ENCODE measurements around the gene SCN1B.

DNA sequence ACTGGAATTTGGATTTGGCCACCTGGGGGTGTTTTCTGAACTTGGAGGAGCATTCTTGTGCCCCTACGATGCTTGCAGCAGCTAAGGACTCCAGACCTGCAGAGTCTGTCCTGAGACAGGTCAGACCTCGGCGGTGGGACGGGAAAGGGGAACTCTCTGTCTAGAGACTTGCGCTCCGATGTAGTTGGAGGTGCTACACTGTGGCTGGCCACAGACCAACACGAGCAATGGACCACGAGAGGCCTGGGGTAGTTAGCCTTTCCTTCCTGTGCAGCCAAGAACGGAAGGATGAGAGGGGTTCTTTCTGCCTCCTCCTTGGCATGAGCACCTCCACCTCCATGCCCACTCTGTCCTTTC lies 36.0 kb upstream of the SCN1B start:
- no peak for TF ChIP-seq MED1 (CRISPR knock-in tag; IDR thresholded peaks at IDR 0.05)
- TF ChIP-seq, protein P1, sequence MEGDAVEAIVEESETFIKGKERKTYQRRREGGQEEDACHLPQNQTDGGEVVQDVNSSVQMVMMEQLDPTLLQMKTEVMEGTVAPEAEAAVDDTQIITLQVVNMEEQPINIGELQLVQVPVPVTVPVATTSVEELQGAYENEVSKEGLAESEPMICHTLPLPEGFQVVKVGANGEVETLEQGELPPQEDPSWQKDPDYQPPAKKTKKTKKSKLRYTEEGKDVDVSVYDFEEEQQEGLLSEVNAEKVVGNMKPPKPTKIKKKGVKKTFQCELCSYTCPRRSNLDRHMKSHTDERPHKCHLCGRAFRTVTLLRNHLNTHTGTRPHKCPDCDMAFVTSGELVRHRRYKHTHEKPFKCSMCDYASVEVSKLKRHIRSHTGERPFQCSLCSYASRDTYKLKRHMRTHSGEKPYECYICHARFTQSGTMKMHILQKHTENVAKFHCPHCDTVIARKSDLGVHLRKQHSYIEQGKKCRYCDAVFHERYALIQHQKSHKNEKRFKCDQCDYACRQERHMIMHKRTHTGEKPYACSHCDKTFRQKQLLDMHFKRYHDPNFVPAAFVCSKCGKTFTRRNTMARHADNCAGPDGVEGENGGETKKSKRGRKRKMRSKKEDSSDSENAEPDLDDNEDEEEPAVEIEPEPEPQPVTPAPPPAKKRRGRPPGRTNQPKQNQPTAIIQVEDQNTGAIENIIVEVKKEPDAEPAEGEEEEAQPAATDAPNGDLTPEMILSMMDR (CRISPR knock-in tag; IDR thresholded peaks at IDR 0.05): no peak
- TF ChIP-seq ZFP36 (IDR thresholded peaks at IDR 0.05; ENCODE audit: borderline replicate concordance, low read depth, low read length, partially characterized antibody): no peak
- TF ChIP-seq ZBTB8A (CRISPR knock-in tag; IDR thresholded peaks at IDR 0.05; ENCODE audit: borderline replicate concordance, low read depth): no peak
- TF ChIP-seq MXD4 (CRISPR knock-in tag; IDR thresholded peaks at IDR 0.05): no peak
- TF ChIP-seq U2AF2 (IDR thresholded peaks at IDR 0.05; ENCODE audit: low read depth, low read length): no peak
- TF ChIP-seq POLR2A (IDR thresholded peaks at IDR 0.05; ENCODE audit: insufficient read depth in 1 of 2, low read depth in 2 of 2, low read length in 2 of 2): no peak
- no peak for TF ChIP-seq RBM39 (IDR thresholded peaks at IDR 0.05; ENCODE audit: low read depth, low read length, poor library complexity, severe bottlenecking)
- no peak for TF ChIP-seq ZFP41 (CRISPR knock-in tag; IDR thresholded peaks at IDR 0.05; ENCODE audit: borderline replicate concordance)
- TF ChIP-seq HCFC1 (IDR thresholded peaks at IDR 0.05; ENCODE audit: low read depth, low read length): no peak
